AG04449 (cell line): ENCODE results near the gene GSE1.

Experiments
- CTCF ChIA-PET: fragments of 350-600 bp; formaldehyde crosslinking; extraction: SDS; loops from one replicate; lab custom pipeline; 2021; ENCODE audit warnings: antibody characterized with exemption; lab: Yijun Ruan, JAX
- POLR2A ChIA-PET: fragments of 400-600, 350-600 bp; formaldehyde crosslinking; extraction: SDS; loops from one replicate; lab custom pipeline; 2020; ENCODE audit warnings: antibody characterized with exemption, inconsistent platforms; lab: Yijun Ruan, JAX
- DNase-seq: peaks from one replicate; pipeline ENCODE4 v3.0.0-alpha.2; 2010; ENCODE audit warnings: low read depth, low spot score
- H3K4me3 ChIP-seq: 2 replicates; pipeline ENCODE4 v1.5.1; 2011; ENCODE audit warnings: low read depth, mild to moderate bottlenecking, control low read depth, low read length
- TF ChIP-seq, protein P1 (sequence below): IDR thresholded peaks from one replicate; pipeline ENCODE4 v1.5.1; 2011; ENCODE audit warnings: mild to moderate bottlenecking, moderate library complexity, low read length, control low read depth, inconsistent platforms; ENCODE audit not compliant: insufficient read depth; ENCODE audit errors: missing control alignments

Gene GSE1

DNA sequence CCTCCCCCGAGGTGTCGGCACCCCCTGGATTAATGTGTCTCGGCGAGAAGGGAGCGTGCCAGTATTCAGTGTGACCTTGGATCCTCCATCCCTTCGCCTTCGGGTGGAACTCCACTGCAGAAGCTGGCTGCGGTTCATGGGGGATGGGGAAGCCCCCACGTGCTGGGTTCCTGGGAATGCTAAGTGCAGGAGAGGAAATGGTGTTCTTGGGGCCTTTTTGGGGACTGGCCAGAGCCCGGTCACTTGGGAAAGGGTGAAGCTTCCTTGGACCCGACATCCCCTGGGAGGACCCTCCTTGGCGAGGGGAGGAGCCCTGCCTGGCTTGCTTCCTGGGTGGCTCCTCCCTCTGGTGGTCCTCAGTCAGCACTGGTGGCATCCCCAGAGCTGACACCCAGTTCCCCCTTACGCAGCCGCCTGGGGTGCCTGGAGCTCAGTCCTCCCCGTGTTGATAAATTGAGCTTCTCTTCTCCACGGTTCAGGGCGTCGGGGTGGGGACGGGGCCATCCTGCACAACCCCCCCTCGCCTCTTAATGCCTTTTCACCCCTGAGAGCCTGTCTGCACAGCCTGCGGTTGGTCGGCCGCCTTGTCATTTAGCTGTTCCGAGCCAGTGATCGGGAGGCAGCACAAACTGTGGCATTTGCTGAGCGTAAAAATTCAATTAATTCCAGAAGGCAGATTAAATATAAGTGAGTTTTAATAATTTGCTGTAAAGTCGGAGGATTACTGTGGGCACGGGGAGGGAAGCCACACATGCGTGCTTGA, 30.7 kb upstream of the GSE1 start:
- H3K4me3 ChIP-seq: peak overlapping the region; percentile 40
- TF ChIP-seq, protein P1, sequence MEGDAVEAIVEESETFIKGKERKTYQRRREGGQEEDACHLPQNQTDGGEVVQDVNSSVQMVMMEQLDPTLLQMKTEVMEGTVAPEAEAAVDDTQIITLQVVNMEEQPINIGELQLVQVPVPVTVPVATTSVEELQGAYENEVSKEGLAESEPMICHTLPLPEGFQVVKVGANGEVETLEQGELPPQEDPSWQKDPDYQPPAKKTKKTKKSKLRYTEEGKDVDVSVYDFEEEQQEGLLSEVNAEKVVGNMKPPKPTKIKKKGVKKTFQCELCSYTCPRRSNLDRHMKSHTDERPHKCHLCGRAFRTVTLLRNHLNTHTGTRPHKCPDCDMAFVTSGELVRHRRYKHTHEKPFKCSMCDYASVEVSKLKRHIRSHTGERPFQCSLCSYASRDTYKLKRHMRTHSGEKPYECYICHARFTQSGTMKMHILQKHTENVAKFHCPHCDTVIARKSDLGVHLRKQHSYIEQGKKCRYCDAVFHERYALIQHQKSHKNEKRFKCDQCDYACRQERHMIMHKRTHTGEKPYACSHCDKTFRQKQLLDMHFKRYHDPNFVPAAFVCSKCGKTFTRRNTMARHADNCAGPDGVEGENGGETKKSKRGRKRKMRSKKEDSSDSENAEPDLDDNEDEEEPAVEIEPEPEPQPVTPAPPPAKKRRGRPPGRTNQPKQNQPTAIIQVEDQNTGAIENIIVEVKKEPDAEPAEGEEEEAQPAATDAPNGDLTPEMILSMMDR: no peak
- ChIA-PET POLR2A (interaction anchor here (0.9 kb wide), 1 partner anchor 296 kb away, joined by 3 read pairs; no protein-coding TSS in a partner anchor), CTCF (interaction anchor here (0.7 to 2.5 kb wide), 11 partner anchors 9 to 189 kb away, joined by 3 to 10 read pairs (median 4); no protein-coding TSS in a partner anchor)
- DNase-seq: no peak

DNA sequence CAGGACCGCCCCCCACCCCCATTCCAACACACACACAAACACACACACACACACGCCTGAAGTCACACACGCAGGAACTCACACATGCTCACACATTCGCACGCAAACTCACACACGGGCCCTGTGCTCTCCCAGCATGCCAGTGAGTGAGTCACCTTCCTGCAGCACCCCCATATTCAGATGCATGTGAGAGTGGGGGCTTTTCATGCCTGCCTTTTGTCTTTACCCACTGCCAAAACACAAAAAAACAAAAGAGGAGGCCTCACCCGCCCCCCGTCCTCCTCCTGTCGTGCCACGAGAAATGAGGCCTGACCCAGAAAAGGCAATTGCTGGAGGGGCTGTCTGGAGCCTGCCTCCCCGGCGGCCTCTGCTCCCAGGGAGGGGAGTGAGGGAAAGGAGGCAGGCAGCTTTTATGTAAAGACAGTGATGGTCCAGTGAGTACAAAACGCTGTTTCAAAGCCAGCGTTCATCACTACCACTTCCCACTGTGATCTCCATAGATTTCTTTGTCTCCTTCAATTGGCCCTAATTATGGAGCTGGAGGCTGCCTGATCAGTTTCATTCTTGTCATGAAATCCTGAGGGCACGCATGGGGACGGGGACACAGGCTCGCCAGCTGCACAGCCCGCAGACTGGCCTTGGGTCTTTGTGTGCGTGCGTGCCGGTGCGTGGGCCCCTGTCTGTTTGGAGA, 29.5 kb upstream of the GSE1 start:
- ChIA-PET CTCF (interaction anchor here (1.0 to 1.3 kb wide), 5 partner anchors 14 to 164 kb away, joined by 3 to 5 read pairs (median 4); no protein-coding TSS in a partner anchor), POLR2A (no interaction called here)
- TF ChIP-seq, protein P1: no peak
- peak; percentile 55 for DNase-seq
- H3K4me3 ChIP-seq: no peak overlapping the region

GRCh38 chr16:85584267-85584666, 28.9 kb upstream of the GSE1 start:
- no peak for DNase-seq
- ChIA-PET POLR2A (no interaction called here), CTCF (interaction anchor here (1.2 to 1.3 kb wide), 2 partner anchors 20 to 27 kb away, joined by 5 read pairs; no protein-coding TSS in a partner anchor)
- TF ChIP-seq, protein P1: no peak
- H3K4me3 ChIP-seq: no peak overlapping the region

DNA sequence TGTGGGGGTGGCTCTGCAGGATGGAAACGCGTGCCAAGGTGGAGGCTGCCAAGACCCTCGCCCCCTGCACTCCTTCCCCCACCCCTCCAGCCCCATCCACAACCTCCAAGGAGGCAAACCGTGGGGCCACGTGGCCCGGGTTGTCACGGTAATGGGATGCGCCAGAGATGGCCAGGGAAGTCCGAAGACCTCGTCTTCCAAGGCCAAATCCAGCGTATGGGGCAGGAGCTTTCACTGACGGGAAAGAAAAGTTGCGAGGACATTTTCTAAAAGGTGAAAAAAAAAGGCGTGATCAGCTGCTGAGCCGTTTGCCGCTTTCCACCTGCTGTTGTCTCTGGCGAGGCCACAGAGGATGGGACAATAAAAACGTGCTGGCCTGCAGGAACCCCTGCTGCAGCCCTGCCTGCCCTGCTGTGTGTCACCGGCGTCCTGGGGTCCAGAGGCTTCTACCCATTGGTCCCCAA, 28.3 kb upstream of the GSE1 start:
- TF ChIP-seq, protein P1: no peak
- ChIA-PET POLR2A (no interaction called here), CTCF (interaction anchor here (1.0 to 2.0 kb wide), 2 partner anchors 31 to 164 kb away, joined by 3 to 10 read pairs; no protein-coding TSS in a partner anchor)
- H3K4me3 ChIP-seq: no peak overlapping the region
- no peak for DNase-seq

GRCh38 chr16:85585711-85586110, 27.4 kb upstream of the GSE1 start:
- ChIA-PET POLR2A (no interaction called here), CTCF (interaction anchor here (1.0 to 2.0 kb wide), 2 partner anchors 32 to 165 kb away, joined by 3 to 10 read pairs; no protein-coding TSS in a partner anchor)
- TF ChIP-seq, protein P1: no peak
- no peak for DNase-seq
- H3K4me3 ChIP-seq: no peak overlapping the region
